ENCODE data around the gene EDEM3.

- no peak for TF ChIP-seq EZH2 (IDR thresholded peaks at IDR 0.05)
- no peak for TF ChIP-seq POLR2AphosphoS5 (IDR thresholded peaks at IDR 0.05; ENCODE audit: borderline replicate concordance, low read depth, low read length)
- TF ChIP-seq FOXP2 (optimal IDR thresholded peaks at IDR 0.05; ENCODE audit: control extremely low read depth, extremely low read length, insufficient read depth): no peak
Measured at GRCh38 chr1:184705271-184705670, 49.4 kb downstream of the EDEM3 start.

Data from SK-N-MC (cell line).